ENCODE results near the gene STXBP6.
A peak's percentile ranks its signal among the peaks of the same experiment; 100 is the strongest.
"Not testable (repeated sequence)": the region's sequence is repeated elsewhere in the genome, so short reads cannot be mapped to it uniquely, and the experiment has no call there.

Gene STXBP6

GRCh38 chr14:24785698-24786097 lies 264.2 kb downstream of the STXBP6 start:
- no peak for DNase-seq

DNA sequence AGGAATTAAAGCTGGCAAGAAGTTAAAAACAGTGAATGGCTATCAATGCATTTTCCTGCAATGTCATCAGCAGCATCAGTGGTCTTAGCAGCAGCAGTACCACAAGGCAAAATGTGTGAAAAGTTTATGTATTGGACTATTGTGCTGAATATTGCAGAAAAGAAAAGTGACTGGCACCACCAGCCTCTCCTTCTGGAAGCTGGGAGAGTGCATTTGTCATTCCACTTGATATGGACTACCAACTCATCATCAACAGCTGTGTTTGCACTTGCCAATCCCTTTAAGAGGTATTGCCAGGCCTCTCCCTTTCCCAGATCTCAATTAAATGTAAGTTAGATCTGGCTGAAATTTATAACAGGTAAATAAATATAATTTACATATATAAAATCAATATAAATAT lies 265.0 kb downstream of the STXBP6 start:
- DNase-seq, result peak; percentile 65

DNA sequence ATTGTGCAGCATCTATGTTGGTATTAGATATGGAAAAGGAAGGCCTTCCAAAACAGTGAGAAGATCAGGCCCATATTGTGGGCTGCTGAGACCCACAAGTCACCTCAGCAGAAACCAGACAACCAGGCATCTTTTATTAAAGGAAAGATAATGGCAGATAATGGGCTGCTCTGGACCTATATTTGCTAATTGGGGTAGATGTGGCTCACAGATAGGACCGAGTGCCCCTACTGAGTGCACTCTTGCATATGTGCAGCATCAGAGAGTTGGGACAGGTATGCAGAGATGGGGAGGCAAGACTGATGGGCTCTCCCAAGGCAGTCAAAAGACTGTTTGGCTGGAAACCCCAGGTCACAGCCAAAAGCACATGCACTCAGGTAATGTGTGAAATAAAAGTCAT lies 266.2 kb downstream of the STXBP6 start:
- no peak for DNase-seq

DNA sequence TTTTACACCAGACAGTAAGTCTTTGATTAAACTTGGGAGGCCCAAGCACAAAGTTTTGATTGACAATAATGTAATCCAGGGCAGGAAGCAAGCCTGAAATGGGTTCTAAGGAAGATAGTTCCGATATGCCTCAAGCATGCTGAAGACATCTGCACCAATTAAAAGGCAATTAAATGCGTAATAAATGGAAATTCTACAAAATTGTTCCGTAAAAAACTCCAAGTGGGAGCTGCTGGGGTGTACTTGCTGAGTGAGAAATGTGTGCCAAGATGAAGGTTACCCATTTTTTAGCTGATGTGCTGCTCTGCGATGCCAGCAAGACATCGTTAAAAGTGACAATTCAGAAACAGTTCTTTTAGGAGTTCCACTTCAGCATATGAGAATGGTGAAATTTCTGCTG lies 269.7 kb downstream of the STXBP6 start:
- no peak for DNase-seq

GRCh38 chr14:24777678-24778077 lies 272.3 kb downstream of the STXBP6 start:
- no peak for DNase-seq

- DNase-seq, result no peak
Observed at GRCh38 chr14:24775950-24776349, 274.0 kb downstream of the STXBP6 start.

- no peak for DNase-seq
Observed at GRCh38 chr14:24774187-24774915, 275.6 kb downstream of the STXBP6 start.

- DNase-seq, result not testable (repeated sequence)
Observed at GRCh38 chr14:24773564-24773963, 276.4 kb downstream of the STXBP6 start.

GRCh38 chr14:24766434-24766833 lies 283.5 kb downstream of the STXBP6 start:
- no peak for DNase-seq

DNA sequence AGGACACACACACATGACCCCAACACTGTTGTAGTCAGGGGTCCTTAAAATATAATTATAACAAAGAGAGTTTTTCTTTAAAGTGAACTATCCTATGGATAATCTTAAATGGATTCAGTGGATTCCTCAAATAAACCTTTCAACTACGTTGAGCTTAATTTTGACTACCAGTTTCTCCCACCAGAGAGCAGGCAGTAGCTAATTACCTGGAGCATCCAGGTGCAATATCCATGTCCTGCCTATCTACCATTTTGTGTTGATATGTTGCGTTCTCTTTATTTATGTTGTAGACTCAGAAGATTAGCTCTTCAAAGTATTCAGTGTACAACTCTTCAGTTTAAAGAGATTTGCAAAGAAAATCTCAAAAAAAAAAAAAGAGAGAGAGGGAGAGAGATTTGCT lies 288.8 kb downstream of the STXBP6 start:
- DNase-seq, result no peak

Measured in NCI-H510A treated with DMSO at 0.1 percent for 48 hours (cell line).